ENCODE results near the gene USP11. TPM values are rescaled to one million over a fixed set of nuclear protein-coding genes. Genes with fewer than 3 reads are reported as not detected.

USP11 gene
- total RNA-seq, 1 donor from 2014 or later, result 106 TPM

GRCh38 chrX:47210661-47211425 is 22.0 kb upstream of the USP11 start:
- peaks cover 13% of the 10 kb centered on the region for H4K20me1 ChIP-seq (ENCODE audit: low read depth)
- Mint-ChIP-seq H3K4me1 (no peaks in the 10 kb centered on the region), H3K27ac (no peak overlapping the region), H3K9me3 (no peaks in the 10 kb centered on the region), H3K36me3 (peaks cover 61% of the 10 kb centered on the region), H3K27me3 (ENCODE audit: insufficient read depth, low read depth) (peaks cover 2% of the 10 kb centered on the region), H3K4me3 (no peak overlapping the region)
- no peak for DNase-seq (ENCODE audit: low spot score)
- H3K9ac ChIP-seq, result no peak overlapping the region
- H3K79me2 ChIP-seq (ENCODE audit: low read depth), result peaks cover 27% of the 10 kb centered on the region
- H3K4me1 ChIP-seq, result no peaks in the 10 kb centered on the region
- no peak overlapping the region for H3K4me3 ChIP-seq
- H3K9me3 ChIP-seq (ENCODE audit: low read depth), result no peaks in the 10 kb centered on the region
- H2AFZ ChIP-seq (replicated peaks), result no peak overlapping the region
- no peak overlapping the region for H3K4me2 ChIP-seq
- peaks cover 12% of the 10 kb centered on the region for H3K36me3 ChIP-seq
- TF ChIP-seq EZH2phosphoT487 (IDR thresholded peaks at IDR 0.05), result no peak
- TF ChIP-seq CTCF (IDR thresholded peaks at IDR 0.05), result no peak
- no peak for TF ChIP-seq EZH2 (IDR thresholded peaks at IDR 0.05)
- H3F3A ChIP-seq (ENCODE audit: low read depth), result peaks cover 32% of the 10 kb centered on the region
- H3K27me3 ChIP-seq, result no peaks in the 10 kb centered on the region
- H3K27ac ChIP-seq, result no peak overlapping the region

GRCh38 chrX:47212381-47213293 is 20.2 kb upstream of the USP11 start:
- Mint-ChIP-seq H3K36me3 (peaks cover 52% of the 10 kb centered on the region), H3K27ac (no peak overlapping the region), H3K27me3 (ENCODE audit: insufficient read depth, low read depth) (no peaks in the 10 kb centered on the region), H3K4me3 (no peak overlapping the region), H3K4me1 (peaks cover 13% of the 10 kb centered on the region), H3K9me3 (no peaks in the 10 kb centered on the region)
- no peak overlapping the region for H3K4me3 ChIP-seq
- no peaks in the 10 kb centered on the region for H3K36me3 ChIP-seq
- DNase-seq (ENCODE audit: low spot score), result no peak
- H3F3A ChIP-seq (ENCODE audit: low read depth), result peaks cover 40% of the 10 kb centered on the region
- TF ChIP-seq EZH2 (IDR thresholded peaks at IDR 0.05), result no peak
- TF ChIP-seq EZH2phosphoT487 (IDR thresholded peaks at IDR 0.05), result no peak
- no peak for TF ChIP-seq CTCF (IDR thresholded peaks at IDR 0.05)
- no peak overlapping the region for H3K27ac ChIP-seq
- no peak overlapping the region for H3K9ac ChIP-seq
- H3K27me3 ChIP-seq, result no peaks in the 10 kb centered on the region
- H4K20me1 ChIP-seq (ENCODE audit: low read depth), result peaks cover 13% of the 10 kb centered on the region
- no peak overlapping the region for H2AFZ ChIP-seq (replicated peaks)
- H3K4me1 ChIP-seq, result peaks cover 9% of the 10 kb centered on the region
- H3K9me3 ChIP-seq (ENCODE audit: low read depth), result no peaks in the 10 kb centered on the region
- peaks cover 18% of the 10 kb centered on the region for H3K79me2 ChIP-seq (ENCODE audit: low read depth)
- no peak overlapping the region for H3K4me2 ChIP-seq

GRCh38 chrX:47214435-47215077 is 18.3 kb upstream of the USP11 start:
- Mint-ChIP-seq H3K27ac (no peak overlapping the region), H3K4me3 (no peak overlapping the region), H3K36me3 (peaks cover 50% of the 10 kb centered on the region), H3K9me3 (peaks cover 3% of the 10 kb centered on the region), H3K4me1 (peaks cover 18% of the 10 kb centered on the region), H3K27me3 (ENCODE audit: insufficient read depth, low read depth) (peaks cover 8% of the 10 kb centered on the region)
- no peak overlapping the region for H3K4me3 ChIP-seq
- H2AFZ ChIP-seq (replicated peaks), result no peak overlapping the region
- H4K20me1 ChIP-seq (ENCODE audit: low read depth), result peaks cover 18% of the 10 kb centered on the region
- H3K4me2 ChIP-seq, result no peak overlapping the region
- no peak overlapping the region for H3K27ac ChIP-seq
- H3K79me2 ChIP-seq (ENCODE audit: low read depth), result peaks cover 20% of the 10 kb centered on the region
- no peaks in the 10 kb centered on the region for H3K9me3 ChIP-seq (ENCODE audit: low read depth)
- no peaks in the 10 kb centered on the region for H3K36me3 ChIP-seq
- H3K4me1 ChIP-seq, result peaks cover 9% of the 10 kb centered on the region
- no peak overlapping the region for H3K9ac ChIP-seq
- H3F3A ChIP-seq (ENCODE audit: low read depth), result peaks cover 40% of the 10 kb centered on the region
- no peak for DNase-seq (ENCODE audit: low spot score)
- TF ChIP-seq EZH2phosphoT487 (IDR thresholded peaks at IDR 0.05) (no peak), CTCF (IDR thresholded peaks at IDR 0.05) (no peak), EZH2 (IDR thresholded peaks at IDR 0.05) (no peak)
- no peaks in the 10 kb centered on the region for H3K27me3 ChIP-seq

Measured in neural progenitor cell (in vitro differentiated cells).